NCI-H1105 treated with DMSO at 0.1 percent for 48 hours (cell line): ENCODE data around the gene ADGRL3.
"Not testable (repeated sequence)": the region's sequence is repeated elsewhere in the genome, so short reads cannot be mapped to it uniquely, and the experiment has no call there.

ENCODE experiments used
- DNase-seq: peaks from one replicate; lab custom pipeline; 2025; lab: John Stamatoyannopoulos, UW

The ADGRL3 gene

DNA sequence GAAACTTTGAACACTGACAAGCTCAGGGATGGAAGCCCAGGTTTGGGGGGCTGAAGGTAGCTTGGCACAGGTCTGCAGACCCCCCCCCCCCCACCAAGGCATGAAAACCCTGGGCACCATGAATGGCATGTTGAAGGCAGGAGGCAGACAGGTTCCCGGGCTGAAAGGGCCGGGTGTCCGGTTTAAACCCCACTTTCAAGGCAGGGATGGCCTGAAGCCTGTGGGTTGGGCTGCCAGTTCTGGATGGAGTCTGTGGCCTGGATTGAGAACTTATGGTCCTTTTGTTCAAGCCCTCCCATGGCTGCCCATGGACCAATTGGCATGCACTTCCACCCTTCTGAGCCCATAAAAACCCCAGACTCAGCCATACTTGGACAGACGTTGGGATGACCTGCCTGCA is 616.9 kb downstream of the ADGRL3 start:
- DNase-seq = no peak

DNA sequence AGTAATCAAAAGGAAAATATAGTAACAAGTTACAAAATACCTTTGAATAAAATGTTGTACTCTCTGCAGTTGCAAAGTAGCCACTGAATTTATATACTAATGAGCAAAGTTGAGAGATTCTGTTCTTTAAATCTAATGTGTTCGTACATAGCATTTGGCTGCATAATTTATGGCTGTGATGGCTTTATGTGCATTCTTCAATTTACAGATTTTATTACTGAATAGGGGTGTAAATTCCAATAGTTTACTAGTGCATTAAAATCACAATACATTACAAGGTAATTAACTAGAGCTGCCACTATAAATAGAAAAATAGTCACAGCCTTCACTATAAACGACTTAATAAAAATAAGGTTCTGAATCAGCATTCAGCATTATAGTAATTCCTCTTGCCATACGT is 620.0 kb downstream of the ADGRL3 start:
- no peak for DNase-seq

- DNase-seq = no peak
Measured at GRCh38 chr4:61824454-61824853, 624.3 kb downstream of the ADGRL3 start.

GRCh38 chr4:61827907-61828391 is 627.8 kb downstream of the ADGRL3 start:
- DNase-seq = no peak

- peak; percentile 30 for DNase-seq
Measured at GRCh38 chr4:61828960-61829359, 628.8 kb downstream of the ADGRL3 start.

GRCh38 chr4:61831987-61832386 is 631.9 kb downstream of the ADGRL3 start:
- DNase-seq = peak; percentile 46

- no peak for DNase-seq
Measured at GRCh38 chr4:61837395-61837794, 637.3 kb downstream of the ADGRL3 start.

- no peak for DNase-seq
Measured at GRCh38 chr4:61838072-61838471, 637.9 kb downstream of the ADGRL3 start.

- DNase-seq = no peak
Measured at GRCh38 chr4:61841714-61842113, 641.6 kb downstream of the ADGRL3 start.

DNA sequence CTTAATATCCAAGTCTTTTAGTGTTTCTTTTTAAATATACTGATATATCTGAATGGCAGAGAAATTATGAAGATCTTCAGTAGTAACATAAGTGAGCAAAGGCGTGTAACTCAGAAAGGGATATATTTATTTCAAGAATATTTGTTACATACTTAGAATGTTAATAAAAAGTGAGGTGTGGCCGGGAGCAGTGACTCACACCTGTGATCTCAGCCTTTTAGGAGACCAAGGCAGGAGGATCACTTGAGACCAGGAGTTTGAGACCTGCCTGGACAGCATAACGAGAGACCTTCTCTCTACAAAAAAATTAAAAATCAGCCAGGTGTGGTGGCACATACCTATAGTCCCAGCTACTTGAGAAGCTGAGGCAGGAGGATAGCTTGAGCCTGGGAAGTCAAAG is 651.0 kb downstream of the ADGRL3 start:
- no peak for DNase-seq

GRCh38 chr4:61852105-61852504 is 652.0 kb downstream of the ADGRL3 start:
- DNase-seq = not testable (repeated sequence)

DNA sequence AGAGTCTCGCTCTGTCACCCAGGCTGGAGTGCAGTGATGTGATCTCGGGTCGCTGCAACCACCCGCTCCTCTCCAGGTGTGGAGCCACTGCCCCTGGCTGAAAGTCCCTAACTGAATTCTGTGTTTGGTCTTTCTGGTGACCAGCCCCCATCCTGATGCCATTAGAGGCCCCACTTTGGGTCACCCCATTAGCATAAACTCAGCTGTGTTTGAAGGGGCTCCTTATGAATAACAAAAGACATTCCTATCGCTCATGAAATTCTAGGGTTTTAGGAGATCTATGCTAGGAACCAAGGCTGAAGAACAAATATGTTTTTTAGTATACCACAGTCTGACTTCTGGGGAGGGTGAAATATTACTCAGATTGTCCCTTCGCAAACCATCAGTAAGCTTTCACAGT is 652.9 kb downstream of the ADGRL3 start:
- DNase-seq = no peak

GRCh38 chr4:61860376-61860775 is 660.2 kb downstream of the ADGRL3 start:
- no peak for DNase-seq

GRCh38 chr4:61864286-61864685 is 664.2 kb downstream of the ADGRL3 start:
- no peak for DNase-seq

DNA sequence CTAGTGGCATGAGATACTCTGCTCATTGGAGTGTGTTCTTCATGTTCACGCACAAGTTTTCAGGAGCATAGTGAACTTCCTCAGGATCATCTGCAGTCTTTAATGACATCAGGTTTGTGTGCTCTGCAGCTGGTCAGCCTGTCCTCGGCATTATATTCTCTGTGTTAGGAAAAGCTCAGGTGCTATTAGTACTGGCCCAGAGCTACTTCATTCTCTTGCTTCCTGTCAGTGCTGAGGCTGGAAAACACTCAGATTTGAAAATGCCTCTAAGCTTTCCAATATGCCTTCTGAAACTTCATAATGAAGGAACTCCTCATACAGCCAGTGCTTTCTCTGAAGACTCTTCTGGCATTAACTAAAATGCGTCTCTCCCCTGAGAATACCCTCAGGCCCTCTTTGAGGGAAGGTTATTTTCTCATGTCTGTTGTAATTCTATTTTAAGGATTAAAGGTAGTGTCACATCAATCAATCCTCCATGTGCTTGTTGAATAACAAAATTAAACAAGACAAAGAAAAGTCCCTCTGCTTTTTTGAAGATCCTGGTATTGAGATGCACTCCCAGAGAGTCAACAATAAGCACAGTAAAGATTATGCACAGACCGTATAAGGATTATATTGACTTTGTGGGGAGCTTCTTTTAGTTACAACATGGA is 666.4 kb downstream of the ADGRL3 start:
- DNase-seq = no peak

DNA sequence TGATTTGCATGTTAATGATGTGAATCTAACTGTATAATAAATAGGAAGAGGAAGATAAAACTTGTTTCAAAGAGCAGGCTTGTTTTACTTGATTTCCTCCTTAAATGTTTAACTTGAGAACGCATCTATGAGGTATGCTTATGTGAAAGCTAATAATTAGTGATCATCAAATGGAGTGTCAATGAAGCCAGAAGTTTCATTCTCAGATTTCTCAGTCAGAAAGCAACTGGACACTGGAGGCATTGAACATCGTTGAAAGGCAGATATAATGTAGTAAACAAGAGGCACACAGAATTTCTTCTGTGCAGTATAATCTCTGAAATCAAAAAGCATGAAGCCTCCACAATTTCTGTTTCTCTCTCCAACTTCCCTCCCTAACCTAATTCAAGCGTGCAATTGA is 672.9 kb downstream of the ADGRL3 start:
- no peak for DNase-seq

DNA sequence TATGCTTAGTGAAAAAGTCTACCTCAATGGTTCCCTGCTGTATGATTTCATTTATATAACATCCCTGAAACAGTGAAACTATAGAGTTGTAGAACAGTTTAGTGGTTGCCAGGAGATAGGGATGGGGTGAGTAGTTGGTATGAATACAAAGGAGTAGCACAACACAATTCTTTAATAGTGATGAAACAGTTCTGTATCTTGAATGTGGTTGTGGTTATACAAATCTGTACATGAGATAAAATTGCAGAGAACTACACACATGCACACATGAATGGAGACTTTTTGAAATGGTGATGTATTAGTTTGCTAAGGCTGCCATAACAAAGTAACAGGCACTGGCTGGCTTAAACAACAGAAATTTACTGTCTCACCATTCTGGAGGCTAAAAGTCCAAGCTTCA is 677.1 kb downstream of the ADGRL3 start:
- no peak for DNase-seq

DNA sequence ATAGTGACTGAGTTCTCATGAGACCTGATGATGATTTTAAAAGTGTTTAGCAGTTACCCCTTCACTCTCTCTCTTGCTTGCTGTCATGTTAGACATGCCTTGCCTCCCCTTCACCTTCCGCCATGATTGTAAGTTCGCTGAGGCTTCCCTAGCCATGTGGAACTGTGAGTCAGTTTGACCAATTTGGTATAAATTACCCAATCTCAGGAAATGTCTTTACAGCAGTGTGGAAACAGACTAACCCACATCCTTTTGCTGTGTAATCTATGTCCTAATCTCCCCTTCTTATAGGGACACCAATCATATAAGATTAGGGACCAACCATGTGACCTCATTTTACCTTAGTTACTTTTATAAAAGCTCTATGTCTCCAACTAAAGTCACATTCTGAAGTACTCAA is 677.8 kb downstream of the ADGRL3 start:
- no peak for DNase-seq

- DNase-seq = no peak
Measured at GRCh38 chr4:61882381-61882780, 682.3 kb downstream of the ADGRL3 start.

- DNase-seq = no peak
Measured at GRCh38 chr4:61886131-61886530, 686.0 kb downstream of the ADGRL3 start.

DNA sequence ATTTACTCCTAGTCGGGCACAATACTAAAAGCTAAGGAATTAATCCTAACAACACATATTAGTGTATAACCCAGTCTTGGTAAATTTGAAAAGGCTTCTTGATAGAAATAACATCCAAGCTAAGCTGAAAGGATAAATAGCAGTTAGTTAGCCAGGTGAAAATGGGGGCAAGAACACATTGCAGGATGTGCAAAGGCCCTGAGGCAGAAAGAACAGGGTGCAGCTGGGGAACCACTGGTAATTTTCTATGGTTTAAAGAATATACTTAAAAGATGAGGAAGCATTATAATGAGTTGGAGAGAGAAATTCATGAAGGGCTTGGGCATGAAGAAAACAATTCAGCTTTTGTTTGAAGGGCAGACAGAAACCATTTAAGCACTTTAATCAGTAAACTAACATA is 689.0 kb downstream of the ADGRL3 start:
- no peak for DNase-seq

GRCh38 chr4:61890321-61890720 is 690.2 kb downstream of the ADGRL3 start:
- no peak for DNase-seq

- DNase-seq = no peak
Measured at GRCh38 chr4:61891953-61892352, 691.8 kb downstream of the ADGRL3 start.

DNA sequence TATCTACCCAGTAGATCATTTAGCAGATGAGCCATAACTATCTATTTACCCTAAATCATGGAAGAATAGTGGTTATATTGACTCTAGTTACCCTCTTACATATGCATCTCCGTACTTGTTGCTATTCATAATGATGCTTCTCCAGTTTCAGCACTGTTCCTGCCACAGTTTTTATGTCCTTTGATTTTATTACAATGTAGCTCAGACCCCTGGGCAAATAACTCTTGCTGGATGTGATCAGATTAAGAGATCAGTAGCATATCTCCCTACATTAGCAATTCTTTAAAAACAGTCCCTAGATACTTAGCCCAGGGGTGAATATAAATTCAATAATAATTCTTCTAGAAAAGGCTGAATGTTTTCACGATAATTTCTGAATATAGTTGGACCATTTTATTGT is 696.5 kb downstream of the ADGRL3 start:
- no peak for DNase-seq
